Measurements from ENCODE around the gene LACTBL1.

The LACTBL1 gene

DNA sequence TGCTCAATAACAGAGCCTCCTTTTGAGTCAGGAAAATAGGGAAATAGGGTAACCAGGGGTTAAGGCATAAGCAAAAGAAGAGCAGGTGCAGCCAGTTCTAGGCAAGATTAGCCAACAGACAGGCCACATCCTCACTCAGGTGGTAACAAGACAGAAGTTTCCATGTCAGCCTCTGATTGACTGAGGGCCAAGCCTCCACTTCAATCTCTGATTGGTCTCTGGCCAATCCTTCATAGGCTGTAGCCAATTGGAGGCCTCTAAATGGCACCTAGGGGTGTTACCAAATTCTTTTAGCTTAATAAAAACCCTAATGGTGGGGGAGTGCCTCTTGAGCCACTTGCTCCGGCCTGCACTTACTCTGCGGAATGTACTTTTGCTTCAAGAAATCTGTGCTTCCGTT, 37.2 kb downstream of the LACTBL1 start:
- no peak for DNase-seq

GRCh38 chr1:22932803-22933470, 39.7 kb downstream of the LACTBL1 start:
- DNase-seq, result no peak

GRCh38 chr1:22930240-22930912, 42.3 kb downstream of the LACTBL1 start:
- peak; percentile 25 for DNase-seq

- DNase-seq, result no peak
Measured at GRCh38 chr1:22925111-22925510, 47.6 kb downstream of the LACTBL1 start.

GRCh38 chr1:22922640-22923039, 50.0 kb downstream of the LACTBL1 start:
- DNase-seq, result no peak

DNA sequence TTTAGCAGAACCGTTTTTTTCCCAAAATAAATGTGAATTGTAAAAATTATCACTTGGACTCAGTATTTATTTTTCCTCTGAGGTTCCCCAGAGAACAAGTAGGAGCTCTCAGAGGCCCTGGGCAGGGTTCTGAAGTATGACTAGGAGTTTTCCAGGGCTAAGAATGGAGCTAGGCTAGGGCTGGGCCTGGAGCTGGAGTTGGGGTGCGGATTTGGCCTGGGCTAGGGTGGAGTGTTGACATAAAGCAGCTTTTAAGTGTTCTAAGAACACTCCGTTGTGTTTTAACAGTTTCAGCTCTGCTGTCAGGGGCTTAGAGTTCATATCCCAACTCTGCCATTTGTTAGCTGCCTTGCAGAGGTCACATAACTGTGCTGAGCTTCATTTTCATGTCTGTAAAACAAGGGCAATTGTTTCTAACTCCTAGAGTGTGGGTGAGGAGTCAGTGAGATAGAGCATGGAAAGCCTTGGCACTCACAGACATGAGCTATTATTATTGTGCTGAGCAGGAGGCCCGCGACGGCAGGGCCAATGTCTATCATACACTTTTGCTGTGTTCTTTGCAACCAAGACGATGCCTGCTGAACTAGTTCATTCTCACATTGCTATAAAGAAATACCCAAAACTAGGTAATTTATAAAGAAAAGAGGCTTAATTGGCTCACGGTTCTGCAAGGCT, 51.1 kb downstream of the LACTBL1 start:
- DNase-seq, result no peak

DNA sequence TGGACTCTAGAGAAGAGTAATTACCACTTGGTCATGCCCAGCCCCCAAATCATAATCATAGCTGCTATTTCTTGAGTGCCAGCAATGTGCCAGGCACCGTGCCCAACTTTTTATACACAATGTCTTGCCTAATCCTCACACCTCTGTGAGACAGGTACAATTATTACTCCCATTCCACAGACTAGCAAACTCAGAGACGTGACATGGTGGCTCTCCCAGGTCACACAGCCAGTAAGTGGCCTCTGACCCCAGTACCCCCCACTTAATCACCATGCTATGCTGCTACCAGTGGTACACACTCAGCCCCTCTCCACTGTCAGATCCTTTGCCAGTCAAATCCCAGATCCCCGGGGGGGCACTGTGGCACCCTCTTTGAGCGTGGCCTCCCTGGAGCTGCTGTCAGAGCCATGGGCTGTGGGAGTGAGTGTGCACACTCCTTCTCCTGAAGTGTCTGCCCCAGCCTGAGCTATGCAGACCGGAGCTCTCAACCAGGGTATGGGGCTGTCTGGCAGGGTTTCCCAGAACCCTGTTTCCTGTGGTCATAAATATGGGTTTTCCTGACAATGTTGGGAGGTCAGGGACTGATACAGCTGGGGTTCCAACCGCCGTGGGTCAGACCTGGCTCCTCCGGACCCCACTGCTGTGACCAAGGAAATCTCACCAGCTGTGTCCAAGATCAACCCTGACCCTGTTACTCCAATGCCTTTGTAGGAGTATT, 51.8 kb downstream of the LACTBL1 start:
- no peak for DNase-seq

DNA sequence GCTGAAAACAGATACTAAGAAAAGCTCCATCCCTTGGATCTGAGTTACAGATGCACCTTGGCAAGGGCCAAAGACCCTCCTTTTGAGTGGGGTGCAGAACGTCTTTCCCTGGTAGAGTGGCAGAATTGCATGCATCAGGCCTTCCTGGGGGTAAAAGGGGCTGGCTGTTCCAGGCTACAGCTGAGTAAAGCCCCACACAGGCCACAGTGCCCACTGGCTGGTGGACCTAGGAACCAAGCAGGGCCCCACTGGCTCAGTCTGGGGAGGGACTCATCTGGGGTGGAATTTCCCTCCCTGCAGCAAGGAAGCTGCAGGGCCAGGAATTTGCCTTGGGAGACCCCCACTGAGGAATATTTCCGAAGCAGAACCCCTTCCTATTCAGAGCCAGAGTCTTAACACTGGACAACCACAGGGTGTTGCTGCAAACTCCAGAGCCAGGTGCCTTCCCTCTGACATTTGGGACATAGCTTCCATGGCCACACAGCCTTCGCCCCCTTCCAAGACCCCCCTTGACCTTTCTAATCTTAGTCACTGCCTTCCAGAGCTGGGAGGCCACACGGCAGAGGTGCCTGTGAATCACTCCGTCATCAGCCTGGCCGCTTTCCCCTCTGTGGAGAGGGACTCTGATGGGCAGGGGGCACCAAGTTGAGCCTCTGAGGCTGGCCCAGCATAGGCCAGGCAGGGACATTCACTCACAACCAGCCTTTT, 52.5 kb downstream of the LACTBL1 start:
- no peak for DNase-seq

DNA sequence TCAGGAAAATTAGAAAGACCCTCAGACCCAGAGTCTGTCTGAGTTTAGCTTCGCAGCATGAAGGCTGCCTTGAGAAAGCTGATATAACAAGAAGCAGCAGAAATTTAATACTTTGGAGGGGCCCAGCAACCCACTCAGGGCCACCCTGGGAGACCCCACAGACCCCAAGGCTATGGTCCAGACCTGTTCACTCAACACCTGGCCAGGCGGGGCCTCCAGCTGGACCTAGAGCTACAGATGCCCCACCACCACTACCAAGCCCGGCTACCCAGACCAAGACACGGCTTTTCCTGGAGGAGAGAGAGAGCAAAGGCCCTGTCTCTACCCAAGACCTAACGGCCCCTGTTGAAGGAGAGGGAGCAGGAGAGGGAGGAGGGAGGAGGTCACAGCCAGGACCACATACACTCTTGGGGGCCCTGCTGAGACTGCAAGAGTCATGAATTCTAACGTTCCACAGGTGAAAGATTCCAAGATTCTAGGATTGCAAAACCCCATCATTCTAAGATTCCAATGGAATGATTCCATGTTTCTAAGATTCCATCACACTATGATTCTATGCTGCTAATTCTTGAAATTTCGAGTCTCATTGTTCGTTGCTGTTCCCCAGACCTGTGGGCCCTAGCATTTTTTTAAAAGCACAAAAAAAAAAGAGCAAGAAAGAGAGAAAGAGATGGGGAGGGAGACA, 53.2 kb downstream of the LACTBL1 start:
- no peak for DNase-seq

- no peak for DNase-seq
Measured at GRCh38 chr1:22918644-22919043, 54.0 kb downstream of the LACTBL1 start.

DNA sequence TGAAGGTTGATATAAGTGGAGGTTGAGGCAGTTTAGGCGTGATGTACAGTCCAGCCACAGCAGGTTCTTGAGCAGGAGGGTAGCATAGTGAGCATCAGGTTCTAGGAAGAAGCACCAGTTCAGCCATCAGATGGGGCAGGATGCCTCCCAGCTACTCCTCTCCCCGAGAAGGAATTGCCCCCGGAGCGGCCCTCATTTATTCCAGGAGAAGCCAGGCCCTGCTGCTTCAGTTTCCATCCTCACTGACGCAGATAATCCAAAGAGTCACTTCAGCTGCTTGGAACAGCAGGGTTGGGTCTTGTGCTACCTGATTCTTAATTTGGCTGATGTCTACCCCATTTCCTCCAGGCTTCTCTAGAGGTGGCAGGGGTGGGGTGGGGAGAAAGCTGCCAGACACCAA, 54.7 kb downstream of the LACTBL1 start:
- DNase-seq, result no peak

DNA sequence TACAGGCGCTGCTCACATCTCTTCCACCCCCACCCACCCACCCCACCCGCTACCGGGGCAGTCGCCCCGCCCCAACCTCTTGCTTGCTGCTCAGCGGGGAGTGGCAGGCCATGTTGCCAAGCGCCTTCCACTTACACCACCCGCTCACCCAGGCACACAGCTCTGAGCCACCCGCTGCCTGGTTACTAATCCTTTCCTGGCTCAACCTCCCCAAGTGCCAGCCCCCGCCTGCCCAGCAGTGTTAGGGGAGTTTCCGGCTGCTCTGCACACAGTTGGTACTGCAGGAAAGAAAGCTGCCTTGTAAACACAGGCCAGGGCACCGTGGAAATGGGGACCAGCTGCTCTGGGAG, 56.2 kb downstream of the LACTBL1 start:
- no peak for DNase-seq

- DNase-seq, result no peak
Measured at GRCh38 chr1:22915816-22916470, 56.7 kb downstream of the LACTBL1 start.

GRCh38 chr1:22915231-22915630, 57.4 kb downstream of the LACTBL1 start:
- DNase-seq, result no peak

GRCh38 chr1:22914633-22915217, 57.9 kb downstream of the LACTBL1 start:
- DNase-seq, result no peak

- DNase-seq, result no peak
Measured at GRCh38 chr1:22914156-22914555, 58.5 kb downstream of the LACTBL1 start.

- DNase-seq, result no peak
Measured at GRCh38 chr1:22913421-22914141, 59.1 kb downstream of the LACTBL1 start.

DNA sequence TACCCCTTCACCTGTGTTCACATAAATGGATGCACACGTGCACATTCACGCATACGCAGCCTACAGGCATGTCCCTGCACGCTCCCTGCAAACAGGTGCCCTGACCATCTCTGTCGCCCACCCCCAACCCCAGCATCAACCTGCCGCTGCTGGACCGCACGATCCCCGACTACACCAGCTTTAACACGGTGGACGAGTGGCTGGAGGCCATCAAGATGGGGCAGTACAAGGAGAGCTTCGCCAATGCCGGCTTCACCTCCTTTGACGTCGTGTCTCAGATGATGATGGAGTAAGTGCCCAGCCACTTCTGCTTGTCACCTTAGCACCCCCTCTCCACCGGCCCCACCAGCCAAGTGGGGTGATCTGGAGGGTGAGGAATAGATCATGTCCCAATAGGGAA, 60.4 kb downstream of the LACTBL1 start:
- no peak for DNase-seq

DNA sequence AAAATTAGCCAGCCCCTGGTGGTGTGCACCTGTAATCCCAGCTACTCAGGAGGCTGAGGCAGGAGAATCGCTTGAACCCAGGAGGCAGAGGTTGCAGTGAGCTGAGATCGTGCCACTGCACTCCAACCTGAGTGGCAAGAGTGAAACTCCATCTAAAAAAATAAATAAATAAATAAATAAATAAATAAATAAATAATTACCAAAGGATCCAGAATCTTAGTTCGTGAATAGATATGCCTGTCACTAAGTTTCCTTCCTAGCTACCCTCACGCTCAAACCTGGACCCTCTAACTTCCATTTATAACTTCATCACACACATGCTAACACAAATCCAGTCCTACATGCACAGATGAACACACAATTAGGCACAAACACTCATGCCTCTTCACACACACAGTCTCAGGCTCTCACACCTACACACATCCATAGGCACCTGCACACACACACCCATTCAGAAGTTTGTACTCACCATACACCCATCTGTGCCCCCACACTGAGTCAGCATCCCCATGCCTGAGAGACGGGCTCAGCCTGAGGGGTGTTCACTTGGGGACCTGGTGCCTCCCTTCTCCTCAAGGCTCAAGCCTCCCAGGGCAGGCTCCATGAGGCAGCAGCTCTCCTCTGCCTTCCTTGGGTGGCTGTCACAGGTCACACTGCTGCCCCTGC, 61.5 kb downstream of the LACTBL1 start:
- no peak for DNase-seq

GRCh38 chr1:22910286-22910685, 62.4 kb downstream of the LACTBL1 start:
- no peak for DNase-seq

All from stimulated activated CD4-positive, alpha-beta T cell treated with anti-CD3 and anti-CD28 coated beads, Interleukin-1b, Interleukin-23, amount 100 ng/mL, for 48 hours (primary cell).